SJSA1 (cell line): Measurements from ENCODE around the gene LRCH3. TPM values are rescaled to one million over a fixed set of nuclear protein-coding genes. Genes with fewer than 3 reads are reported as not detected.
A peak's percentile ranks its signal among the peaks of the same experiment; 100 is the strongest.

Experiments used
- DNase-seq, 2 experiments: peaks; one replicate each; pipeline ENCODE4 v3.0.0-alpha.2; 2015 to 2020; ENCODE audit warnings: low spot score in 2 of 2, low read depth in 1 of 2
- H3K27ac ChIP-seq: fragments of 250-450 bp; sonication (Bioruptor Pico); 2 replicates; pipeline ENCODE4 v1.5.1; 2020; ENCODE audit warnings: mild to moderate bottlenecking, moderate library complexity
- H3K27me3 ChIP-seq: fragments of 250-450 bp; sonication (Bioruptor Pico); replicated peaks from 2 replicates; pipeline ENCODE4 v1.5.1; 2020; ENCODE audit warnings: mild to moderate bottlenecking, moderate library complexity
- H3K36me3 ChIP-seq: fragments of 250-450 bp; sonication (Bioruptor Pico); 2 replicates; pipeline ENCODE4 v1.5.1; 2020; ENCODE audit warnings: mild to moderate bottlenecking
- H3K4me1 ChIP-seq: fragments of 250-450 bp; sonication (Bioruptor Pico); replicated peaks from 2 replicates; pipeline ENCODE4 v1.6.1; 2021; ENCODE audit warnings: mild to moderate bottlenecking
- H3K4me3 ChIP-seq: fragments of 250-450 bp; sonication (Bioruptor Pico); 2 replicates; pipeline ENCODE4 v1.5.1; 2020; ENCODE audit warnings: mild to moderate bottlenecking
- H3K9me3 ChIP-seq: fragments of 250-450 bp; sonication (Bioruptor Pico); replicated peaks from 2 replicates; pipeline ENCODE4 v1.5.1; 2020; ENCODE audit warnings: mild to moderate bottlenecking
- total RNA-seq: library from RNA; depleted of rRNA; stranded (reverse); fragments of >200 nt; shearing (Covaris generic); gene quantifications from 2 replicates; pipeline ENCODE4 v1.2.3, GENCODE V29; 2014

The LRCH3 gene
- total RNA-seq, 1 experiment from 2014 or later: 21.2 TPM

DNA sequence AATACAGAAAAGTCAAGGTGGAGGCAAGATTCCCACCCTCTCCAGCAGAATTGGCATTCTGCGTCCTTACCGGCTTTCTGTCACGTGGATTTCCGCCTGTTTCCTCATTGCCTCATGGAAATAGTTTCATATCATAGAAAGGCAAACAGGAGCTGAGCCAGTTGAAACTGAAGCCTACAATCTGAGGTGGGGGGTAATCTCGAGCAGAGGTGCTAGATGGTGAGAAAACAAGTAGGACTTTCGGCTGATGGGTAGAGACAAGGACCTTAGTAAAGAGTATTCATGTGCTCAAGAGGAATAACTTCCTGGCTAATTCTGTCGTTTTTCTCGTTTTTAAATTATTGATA, 39.9 kb downstream of the LRCH3 start:
- DNase-seq: no peak

DNA sequence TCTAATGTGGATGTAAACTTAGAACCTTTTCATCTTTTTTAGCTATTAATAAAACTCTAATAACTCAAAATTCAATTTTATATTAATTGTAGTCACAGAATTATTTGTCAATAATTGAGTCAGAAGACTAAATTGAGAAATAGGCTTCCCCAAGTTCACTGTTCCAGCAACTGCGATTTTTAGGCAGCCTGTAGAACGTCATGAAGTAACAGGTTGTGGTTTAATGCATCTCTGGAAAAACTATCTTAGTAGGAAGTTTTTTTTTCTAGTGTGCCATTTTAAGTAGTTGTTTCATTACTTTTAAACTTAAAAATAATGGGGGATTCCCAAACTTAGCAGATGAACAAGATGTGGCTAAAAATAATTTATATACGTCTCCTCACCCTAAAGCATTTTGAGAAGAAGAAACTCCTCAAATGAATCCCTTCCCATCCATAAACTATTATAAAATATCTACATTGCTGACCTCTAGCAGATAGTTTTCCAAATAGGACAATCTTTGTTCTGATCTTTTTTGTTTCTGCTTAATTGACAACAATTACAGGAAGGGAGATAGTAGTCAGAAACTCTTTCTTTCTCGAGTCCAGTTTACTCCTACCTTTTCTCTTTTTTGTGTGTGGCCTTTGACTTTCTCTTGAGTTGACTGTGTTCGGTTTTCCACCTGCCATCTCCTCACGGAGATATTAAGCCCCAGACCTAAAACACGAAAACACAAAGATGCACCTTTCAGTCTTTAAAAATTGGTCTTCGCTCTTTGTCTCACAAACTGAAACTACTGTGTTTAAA, 43.1 kb downstream of the LRCH3 start:
- H3K36me3 ChIP-seq: peaks cover 74% of the 10 kb centered on the region

More for the DNA sequence above, 39.9 kb downstream of the LRCH3 start:
- H3K27ac ChIP-seq: no peak overlapping the region
- peaks cover 72% of the 10 kb centered on the region for H3K36me3 ChIP-seq
- H3K4me1 ChIP-seq: no peaks in the 10 kb centered on the region
- H3K27me3 ChIP-seq: no peaks in the 10 kb centered on the region
- H3K9me3 ChIP-seq: no peaks in the 10 kb centered on the region
- H3K4me3 ChIP-seq: no peak overlapping the region

DNA sequence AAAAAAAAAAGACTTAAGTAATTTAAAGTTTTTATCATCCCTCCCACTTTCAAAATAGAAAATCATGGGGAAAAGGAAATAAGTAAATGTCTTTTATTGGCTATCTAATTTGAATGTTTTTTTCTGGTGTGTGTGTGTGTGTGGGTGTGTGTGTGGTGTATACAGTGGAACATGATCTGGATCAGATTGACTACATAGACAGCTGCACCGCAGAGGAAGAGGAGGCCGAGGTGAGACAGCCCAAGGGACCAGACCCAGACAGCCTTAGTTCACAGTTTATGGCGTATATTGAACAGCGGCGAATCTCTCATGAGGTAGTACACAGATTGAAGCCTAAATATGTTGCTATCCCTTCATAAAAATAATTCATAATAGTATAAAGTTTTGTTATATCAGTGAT, 44.5 kb downstream of the LRCH3 start:
- Histone ChIP-seq H3K27me3 (no peaks in the 10 kb centered on the region), H3K36me3 (peaks cover 73% of the 10 kb centered on the region), H3K4me1 (no peaks in the 10 kb centered on the region), H3K9me3 (no peaks in the 10 kb centered on the region), H3K4me3 (no peak overlapping the region), H3K27ac (no peak overlapping the region)
- no peak for DNase-seq

More for the DNA sequence above, 43.1 kb downstream of the LRCH3 start:
- no peak for DNase-seq
- no peak overlapping the region for H3K4me3 ChIP-seq
- H3K9me3 ChIP-seq: no peaks in the 10 kb centered on the region
- H3K4me1 ChIP-seq: no peaks in the 10 kb centered on the region
- no peak overlapping the region for H3K27ac ChIP-seq
- no peaks in the 10 kb centered on the region for H3K27me3 ChIP-seq

DNA sequence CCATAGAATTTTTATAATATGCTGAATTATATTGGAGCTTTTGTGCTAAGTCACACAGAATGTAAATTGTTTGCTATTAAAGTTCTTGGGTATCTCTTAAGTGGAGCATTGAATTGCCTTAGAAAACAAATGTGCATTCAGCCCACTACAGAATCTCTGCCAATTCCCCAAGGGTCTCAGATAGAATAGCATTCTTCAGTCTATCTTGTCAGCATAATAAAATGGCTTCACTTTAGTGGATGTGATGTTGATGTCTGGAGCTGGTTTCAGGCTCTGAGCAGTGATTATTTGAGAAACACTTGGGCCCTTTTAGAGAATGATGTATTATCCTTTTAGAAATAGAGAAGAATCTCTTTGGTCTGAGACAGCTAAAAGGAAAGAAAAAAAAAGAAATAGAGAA, 45.2 kb downstream of the LRCH3 start:
- Histone ChIP-seq H3K4me1 (no peaks in the 10 kb centered on the region), H3K27ac (no peak overlapping the region), H3K27me3 (no peaks in the 10 kb centered on the region), H3K4me3 (no peak overlapping the region), H3K36me3 (peaks cover 73% of the 10 kb centered on the region), H3K9me3 (no peaks in the 10 kb centered on the region)
- no peak for DNase-seq

DNA sequence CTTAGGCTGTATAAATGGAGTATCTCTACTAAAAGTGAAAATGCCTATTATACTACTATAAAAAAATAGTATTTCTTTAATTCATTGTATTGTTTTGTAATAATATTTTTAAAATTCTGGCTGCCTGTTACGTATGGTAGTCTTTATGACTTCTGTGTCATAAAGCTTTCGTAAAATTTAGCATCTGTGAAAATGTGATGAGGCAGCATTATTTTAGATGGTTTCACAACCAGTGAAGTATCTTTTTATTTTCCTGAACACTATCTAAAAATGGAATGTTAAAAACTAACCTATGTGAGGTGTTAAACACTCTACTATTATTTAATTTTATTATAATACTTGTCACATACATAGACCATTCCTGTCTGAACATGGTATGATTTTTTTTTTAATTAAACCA, 46.2 kb downstream of the LRCH3 start:
- Histone ChIP-seq H3K4me1 (no peaks in the 10 kb centered on the region), H3K36me3 (peaks cover 74% of the 10 kb centered on the region), H3K27me3 (no peaks in the 10 kb centered on the region), H3K9me3 (no peaks in the 10 kb centered on the region), H3K27ac (no peak overlapping the region), H3K4me3 (no peak overlapping the region)
- no peak for DNase-seq

DNA sequence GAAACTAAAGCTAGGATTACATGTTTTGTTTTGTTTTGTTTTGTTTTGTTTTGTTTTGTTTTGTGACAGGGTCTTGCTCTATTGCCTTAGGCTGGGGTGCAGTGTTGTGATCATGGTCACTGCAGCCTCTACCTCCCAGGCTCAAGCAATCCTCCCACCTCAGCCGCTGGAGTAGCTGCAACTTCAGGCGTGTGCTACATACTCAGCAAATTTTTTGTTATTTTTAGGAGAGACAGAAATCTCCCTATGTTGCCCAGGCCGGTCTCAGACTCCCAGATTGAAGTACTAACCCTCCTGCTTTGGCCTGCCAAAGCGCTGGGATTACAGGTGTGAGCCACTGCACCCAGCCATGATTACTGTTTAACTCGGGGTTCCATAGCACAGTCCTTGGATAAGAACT, 50.7 kb downstream of the LRCH3 start:
- Histone ChIP-seq H3K27me3 (no peaks in the 10 kb centered on the region), H3K9me3 (no peaks in the 10 kb centered on the region), H3K36me3 (peaks cover 60% of the 10 kb centered on the region), H3K4me1 (no peaks in the 10 kb centered on the region), H3K4me3 (no peak overlapping the region), H3K27ac (no peak overlapping the region)
- DNase-seq: no peak

DNA sequence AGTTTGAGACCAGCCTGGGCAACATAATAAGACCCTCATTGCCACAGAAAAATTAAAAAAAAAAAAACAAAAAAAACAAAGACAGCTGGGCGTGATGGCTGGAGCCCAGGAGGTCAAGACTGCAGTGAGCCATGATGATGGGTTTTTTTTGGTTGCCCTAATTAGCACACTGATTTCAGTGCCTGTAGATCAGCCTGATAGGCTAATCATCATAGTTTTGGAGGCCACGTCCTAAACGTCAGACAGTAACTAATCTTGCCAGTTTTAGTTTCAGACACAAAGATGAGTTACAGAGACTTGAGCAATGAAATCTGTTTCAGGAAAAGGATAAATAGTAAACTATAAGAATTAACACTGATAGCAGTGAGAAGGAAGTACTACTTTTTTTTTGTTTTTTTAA, 55.4 kb downstream of the LRCH3 start:
- peaks cover 60% of the 10 kb centered on the region for H3K36me3 ChIP-seq
- no peak overlapping the region for H3K27ac ChIP-seq
- H3K9me3 ChIP-seq: no peaks in the 10 kb centered on the region
- H3K27me3 ChIP-seq: no peaks in the 10 kb centered on the region
- H3K4me3 ChIP-seq: no peak overlapping the region
- no peak for DNase-seq
- H3K4me1 ChIP-seq: peaks cover 14% of the 10 kb centered on the region; the same call in 1 of the 2 replicates

DNA sequence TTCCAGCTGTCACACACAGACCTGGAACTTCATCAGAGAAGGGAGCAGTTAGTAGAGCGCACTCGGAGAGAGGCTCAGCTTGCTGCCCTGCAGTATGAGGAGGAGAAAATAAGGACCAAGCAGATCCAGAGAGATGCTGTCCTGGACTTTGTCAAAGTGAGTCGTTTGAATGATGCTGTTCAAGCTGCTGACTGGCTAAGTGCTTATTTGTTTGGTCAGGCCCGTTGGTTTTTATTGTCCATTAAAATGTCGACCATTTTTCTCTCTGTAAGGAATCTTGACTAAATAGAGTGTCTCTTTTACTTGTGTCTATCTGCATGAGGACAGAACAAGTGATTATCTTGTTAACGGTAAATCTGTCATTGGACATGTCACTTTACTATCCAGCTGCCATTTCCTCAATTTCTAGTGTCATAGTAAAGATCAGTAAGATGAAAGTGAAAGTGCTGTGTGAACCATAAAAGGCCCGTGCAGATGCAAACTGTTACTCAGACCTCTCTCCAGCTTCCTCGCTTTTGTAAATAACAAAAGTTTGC, 56.9 kb downstream of the LRCH3 start:
- H3K27me3 ChIP-seq: no peaks in the 10 kb centered on the region
- DNase-seq: peak in 1 of 2 experiments; percentile 50
- peak overlapping the region; percentile 48 for H3K27ac ChIP-seq
- no peaks in the 10 kb centered on the region for H3K9me3 ChIP-seq
- peak overlapping the region; percentile 21 for H3K4me3 ChIP-seq
- H3K4me1 ChIP-seq: peaks cover 14% of the 10 kb centered on the region; the same call in 1 of the 2 replicates
- H3K36me3 ChIP-seq: peaks cover 62% of the 10 kb centered on the region

DNA sequence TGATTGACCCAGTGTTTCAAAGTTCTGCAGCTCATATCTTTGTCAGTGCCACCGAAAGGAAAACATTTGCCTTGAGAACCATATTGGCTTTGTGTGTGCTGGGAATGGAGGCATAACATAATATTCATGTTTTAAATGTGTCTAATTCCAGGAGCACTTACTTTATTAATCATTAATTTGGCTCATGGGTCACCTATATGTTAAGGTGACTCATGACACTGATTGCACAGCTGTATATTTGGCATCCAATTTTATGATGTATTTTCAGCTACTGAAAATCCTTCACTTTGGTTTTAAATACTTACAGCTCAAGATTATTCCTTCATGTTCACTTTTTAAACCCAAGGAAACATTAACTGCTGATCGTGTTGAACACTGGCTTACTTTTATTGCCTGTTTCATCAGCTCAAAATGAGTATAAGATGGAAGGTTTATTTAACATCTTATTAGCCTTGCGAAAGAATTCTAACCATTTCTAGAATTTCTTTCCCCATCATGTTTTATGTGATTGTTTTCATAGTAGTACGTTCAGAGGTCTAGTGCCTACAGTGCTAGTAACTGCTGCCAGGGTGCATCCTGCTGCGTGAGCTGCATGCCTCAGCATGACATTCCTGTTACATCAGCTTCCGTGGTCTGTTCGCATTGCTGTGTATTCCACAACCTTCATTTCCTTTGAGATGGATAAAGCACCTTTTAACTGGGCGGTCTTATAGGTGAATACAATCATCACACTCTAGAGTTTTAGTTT, 63.7 kb downstream of the LRCH3 start:
- peak overlapping the region; percentile 90 for H3K27ac ChIP-seq
- DNase-seq: peak; percentile 77 to 86
- H3K27me3 ChIP-seq: no peaks in the 10 kb centered on the region
- no peak overlapping the region for H3K4me3 ChIP-seq
- peaks cover 23% of the 10 kb centered on the region for H3K4me1 ChIP-seq
- H3K9me3 ChIP-seq: no peaks in the 10 kb centered on the region
- H3K36me3 ChIP-seq: peaks cover 56% of the 10 kb centered on the region

DNA sequence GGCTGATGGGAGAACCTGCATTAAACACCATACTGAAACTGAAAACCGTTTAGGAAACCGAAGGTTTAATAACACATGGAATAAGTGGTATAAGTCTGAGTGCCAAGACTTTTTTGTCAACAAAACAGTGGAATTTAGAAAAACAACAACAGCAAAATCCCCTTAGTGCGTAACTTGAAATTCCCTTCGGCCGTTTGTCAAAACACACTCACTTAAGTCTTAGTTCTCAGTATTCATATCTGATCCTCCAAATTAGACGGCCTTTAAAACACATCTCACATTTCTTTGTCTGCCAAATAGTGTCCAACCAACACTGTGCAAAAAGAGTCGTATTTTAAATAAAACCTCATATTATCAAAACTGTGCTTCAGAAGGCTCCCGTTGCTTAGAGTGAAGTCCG, 64.5 kb downstream of the LRCH3 start:
- Histone ChIP-seq H3K36me3 (peaks cover 53% of the 10 kb centered on the region), H3K4me3 (no peak overlapping the region), H3K4me1 (peaks cover 23% of the 10 kb centered on the region), H3K27ac (peak overlapping the region; percentile 90), H3K27me3 (no peaks in the 10 kb centered on the region), H3K9me3 (no peaks in the 10 kb centered on the region)
- DNase-seq: no peak

DNA sequence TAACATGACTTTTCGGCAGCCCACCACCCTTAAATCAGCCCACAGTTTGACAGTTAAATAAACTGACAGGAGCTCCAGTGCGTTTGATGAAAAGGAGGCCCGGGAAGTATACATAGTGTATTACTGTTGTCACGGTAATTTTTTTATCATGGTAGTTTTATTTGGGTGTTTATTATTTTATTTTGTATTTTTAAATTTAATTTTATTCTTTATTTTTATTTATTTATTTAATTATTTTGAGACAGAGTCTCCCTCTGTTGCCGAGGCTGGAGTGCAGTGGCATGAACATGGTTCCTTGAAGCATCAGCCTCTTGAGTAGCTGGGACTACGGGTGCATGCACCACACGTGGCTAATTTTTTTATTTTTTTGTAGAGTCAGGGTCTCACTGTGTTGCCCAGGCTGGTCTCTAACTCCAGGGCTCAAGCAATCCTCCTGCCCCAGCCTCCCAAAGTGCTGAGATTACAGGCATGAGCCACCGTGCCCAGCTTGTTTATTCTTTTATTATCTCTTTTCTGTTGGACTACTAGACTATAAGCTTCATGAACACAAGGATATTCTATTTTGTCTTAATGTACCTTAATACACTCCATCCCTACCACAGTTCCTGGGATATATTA, 65.3 kb downstream of the LRCH3 start:
- peak overlapping the region; percentile 90 for H3K27ac ChIP-seq
- H3K27me3 ChIP-seq: no peaks in the 10 kb centered on the region
- no peak for DNase-seq
- no peaks in the 10 kb centered on the region for H3K9me3 ChIP-seq
- H3K4me1 ChIP-seq: peaks cover 23% of the 10 kb centered on the region
- no peak overlapping the region for H3K4me3 ChIP-seq
- H3K36me3 ChIP-seq: peaks cover 49% of the 10 kb centered on the region

DNA sequence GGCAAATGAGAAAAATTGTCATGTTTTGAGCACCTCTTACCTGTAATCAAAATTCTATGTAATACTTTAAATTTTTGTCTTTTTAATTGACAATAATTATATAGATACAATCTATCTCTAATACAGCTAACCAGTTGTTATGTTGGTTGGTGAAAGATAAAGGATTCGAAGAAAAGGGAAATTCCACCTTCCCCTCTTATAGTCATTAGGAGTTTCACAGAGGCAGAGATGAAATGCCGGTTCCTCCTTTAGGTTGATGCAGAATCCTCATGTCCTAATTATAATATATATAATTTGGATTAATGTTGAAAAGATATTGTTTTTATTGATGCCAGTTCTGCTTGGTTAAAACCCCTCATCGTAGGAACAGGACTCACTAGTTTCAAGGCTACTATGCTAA, 67.1 kb downstream of the LRCH3 start:
- Histone ChIP-seq H3K4me1 (peaks cover 23% of the 10 kb centered on the region), H3K4me3 (no peak overlapping the region), H3K27ac (no peak overlapping the region), H3K27me3 (no peaks in the 10 kb centered on the region), H3K9me3 (no peaks in the 10 kb centered on the region), H3K36me3 (peaks cover 38% of the 10 kb centered on the region)
- no peak for DNase-seq

DNA sequence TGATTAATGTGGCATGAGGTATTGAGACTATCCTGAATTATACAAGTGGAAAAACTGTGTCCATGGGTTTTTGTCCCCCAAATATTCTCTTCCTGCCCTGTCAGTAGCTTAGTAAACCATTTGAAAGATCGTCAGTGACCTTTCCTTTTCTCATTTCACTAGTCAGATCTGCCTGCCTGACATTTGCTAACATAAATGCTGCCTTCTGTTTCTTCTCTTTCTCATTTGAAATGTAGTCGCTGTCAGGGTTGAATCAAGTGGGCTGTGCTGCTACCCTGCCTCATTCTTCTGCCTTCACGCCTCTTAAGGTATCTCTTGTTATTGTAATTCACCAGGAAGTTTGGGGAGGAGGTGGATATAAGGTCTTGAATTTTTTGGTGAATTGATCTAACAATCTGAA, 67.5 kb downstream of the LRCH3 start:
- no peak overlapping the region for H3K4me3 ChIP-seq

DNA sequence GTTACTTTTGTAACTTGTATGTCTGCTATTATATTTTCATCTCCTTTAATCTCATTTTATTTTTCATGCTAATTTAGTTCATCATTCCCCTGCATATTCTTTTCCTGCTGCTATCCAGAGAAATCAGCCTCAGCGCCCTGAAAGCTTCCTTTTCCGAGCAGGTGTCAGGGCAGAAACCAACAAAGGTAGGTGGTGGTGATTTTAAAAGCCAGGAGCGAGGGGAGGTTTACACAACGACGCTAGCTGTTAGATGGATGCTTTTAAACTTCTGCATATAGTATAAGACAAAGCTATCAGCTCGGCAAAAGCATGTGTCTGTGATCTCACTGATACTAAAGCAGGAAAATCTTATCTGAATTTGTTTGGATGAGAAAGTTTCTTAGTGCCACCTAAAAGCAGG, 75.0 kb downstream of the LRCH3 start:
- no peak overlapping the region for H3K27ac ChIP-seq
- DNase-seq: no peak
- no peaks in the 10 kb centered on the region for H3K9me3 ChIP-seq
- no peaks in the 10 kb centered on the region for H3K27me3 ChIP-seq
- H3K36me3 ChIP-seq: peaks cover 9% of the 10 kb centered on the region; the same call in 1 of the 2 replicates
- no peak overlapping the region for H3K4me3 ChIP-seq
- no peaks in the 10 kb centered on the region for H3K4me1 ChIP-seq

More for the DNA sequence above, 67.5 kb downstream of the LRCH3 start:
- no peaks in the 10 kb centered on the region for H3K9me3 ChIP-seq
- H3K27me3 ChIP-seq: no peaks in the 10 kb centered on the region
- peaks cover 33% of the 10 kb centered on the region for H3K36me3 ChIP-seq
- no peak for DNase-seq
- H3K4me1 ChIP-seq: peaks cover 23% of the 10 kb centered on the region
- no peak overlapping the region for H3K27ac ChIP-seq
